Femur (tissue), 1 donor: ENCODE data around the gene PCDHGA1.

ENCODE experiments used
- DNase-seq: peaks from one replicate; pipeline ENCODE4 v3.0.0-alpha.2; 2017

PCDHGA1 gene

GRCh38 chr5:141547488-141547887 lies 217.2 kb downstream of the PCDHGA1 start:
- DNase-seq = no peak

GRCh38 chr5:141547921-141548320 lies 217.6 kb downstream of the PCDHGA1 start:
- no peak for DNase-seq

- DNase-seq = peak; percentile 93
Observed at GRCh38 chr5:141557681-141558136, 227.4 kb downstream of the PCDHGA1 start.

GRCh38 chr5:141558150-141558549 lies 227.8 kb downstream of the PCDHGA1 start:
- DNase-seq = peak; percentile 24

- no peak for DNase-seq
Observed at GRCh38 chr5:141559461-141559860, 229.1 kb downstream of the PCDHGA1 start.

- DNase-seq = no peak
Observed at GRCh38 chr5:141560151-141560550, 229.8 kb downstream of the PCDHGA1 start.

- DNase-seq = peak; percentile 95
Observed at GRCh38 chr5:141560725-141561483, 230.6 kb downstream of the PCDHGA1 start.
